ENCODE results near the gene KCNC3.

The KCNC3 gene

GRCh38 chr19:50272263-50272897 is 56.8 kb downstream of the KCNC3 start:
- Histone ChIP-seq H3K9me3 (ENCODE audit: control insufficient read depth, insufficient read depth, low read depth, low read length) (no peaks in the 10 kb centered on the region), H3K36me3 (ENCODE audit: control insufficient read depth in 2 of 2, insufficient read depth in 1 of 2, low read length in 2 of 2) (peaks cover 0 to 6% of the 10 kb centered on the region in 2 experiments; a peak in 2 of 3 replicates), H3K4me3 (ENCODE audit: low read depth, low read length) (no peak overlapping the region), H3K4me1 (ENCODE audit: control insufficient read depth, insufficient read depth, low read length) (no peaks in the 10 kb centered on the region), H3K27ac (ENCODE audit: extremely low read depth, low read depth, low read length) (no peak overlapping the region)
- ChIA-PET CTCF (interaction anchor here (0.9 to 1.3 kb wide), 3 partner anchors 9 to 106 kb away, joined by 3 to 6 read pairs (median 3); no protein-coding TSS in a partner anchor), POLR2A (interaction anchor here (0.6 to 1.8 kb wide), 2 partner anchors 57 to 63 kb away, joined by 4 to 6 read pairs; partner anchors contain the start of gene KCNC3)
- no peak for TF ChIP-seq ZNF426 (tag by site-specific recombination; IDR thresholded peaks at IDR 0.05)
- TF ChIP-seq ZFHX2 (tag by site-specific recombination; conservative IDR thresholded peaks at IDR 0.05) = peak; percentile 92
- peak; percentile 98 for TF ChIP-seq ZNF157 (tag by site-specific recombination; IDR thresholded peaks at IDR 0.05)
- TF ChIP-seq EGR2 (tag by site-specific recombination; IDR thresholded peaks at IDR 0.05; ENCODE audit: low read depth) = peak; percentile 98

- H3K4me3 ChIP-seq (ENCODE audit: low read depth, low read length) = no peak overlapping the region
- no peaks in the 10 kb centered on the region for H3K4me1 ChIP-seq (ENCODE audit: control insufficient read depth, insufficient read depth, low read length)
- no peak overlapping the region for H3K27ac ChIP-seq (ENCODE audit: extremely low read depth, low read depth, low read length)
- CTCF ChIA-PET = interaction anchor here (0.6 to 1.1 kb wide), 2 partner anchors 11 to 31 kb away, joined by 3 to 8 read pairs; no protein-coding TSS in a partner anchor
- TF ChIP-seq ZNF211 (tag by site-specific recombination; IDR thresholded peaks at IDR 0.05; ENCODE audit: low read depth) (no peak), SCRT2 (tag by site-specific recombination; IDR thresholded peaks at IDR 0.05) (peak; percentile 41; the same call in 1 of the 2 replicates), ZBTB20 (tag by site-specific recombination; IDR thresholded peaks at IDR 0.05) (no peak)
- no peaks in the 10 kb centered on the region for H3K9me3 ChIP-seq (ENCODE audit: control insufficient read depth, insufficient read depth, low read depth, low read length)
- POLR2A ChIA-PET = no interaction called here
- peaks cover 0 to 6% of the 10 kb centered on the region in 2 experiments; a peak in 2 of 3 replicates for H3K36me3 ChIP-seq (ENCODE audit: control insufficient read depth in 2 of 2, insufficient read depth in 1 of 2, low read length in 2 of 2)
Observed at GRCh38 chr19:50269653-50270052, 59.5 kb downstream of the KCNC3 start.

GRCh38 chr19:50268501-50268900 is 60.7 kb downstream of the KCNC3 start:
- Histone ChIP-seq H3K4me3 (ENCODE audit: low read depth, low read length) (no peak overlapping the region), H3K27ac (ENCODE audit: extremely low read depth, low read depth, low read length) (no peak overlapping the region), H3K9me3 (ENCODE audit: control insufficient read depth, insufficient read depth, low read depth, low read length) (no peaks in the 10 kb centered on the region), H3K4me1 (ENCODE audit: control insufficient read depth, insufficient read depth, low read length) (no peaks in the 10 kb centered on the region), H3K36me3 (ENCODE audit: control insufficient read depth in 2 of 2, insufficient read depth in 1 of 2, low read length in 2 of 2) (peaks cover 0 to 6% of the 10 kb centered on the region in 2 experiments; a peak in 2 of 3 replicates)
- POLR2A ChIA-PET = no interaction called here
- CTCF ChIA-PET = interaction anchor here (0.6 to 1.1 kb wide), 4 partner anchors 10 to 269 kb away, joined by 3 to 8 read pairs (median 4); no protein-coding TSS in a partner anchor
- TF ChIP-seq ZNF391 (tag by site-specific recombination; IDR thresholded peaks at IDR 0.05; ENCODE audit: borderline replicate concordance, low read depth) (no peak), ZNF280D (tag by site-specific recombination; IDR thresholded peaks at IDR 0.05) (0 out of 2 replicates have a peak, but pooled peaks have one; percentile 39)

- POLR2A ChIA-PET = no interaction called here
- Histone ChIP-seq H3K4me3 (ENCODE audit: low read depth, low read length) (no peak overlapping the region), H3K36me3 (ENCODE audit: control insufficient read depth in 2 of 2, insufficient read depth in 1 of 2, low read length in 2 of 2) (peaks cover 0 to 6% of the 10 kb centered on the region in 2 experiments; a peak in 2 of 3 replicates), H3K4me1 (ENCODE audit: control insufficient read depth, insufficient read depth, low read length) (no peaks in the 10 kb centered on the region), H3K27ac (ENCODE audit: extremely low read depth, low read depth, low read length) (no peak overlapping the region), H3K9me3 (ENCODE audit: control insufficient read depth, insufficient read depth, low read depth, low read length) (no peaks in the 10 kb centered on the region)
- CTCF ChIA-PET = interaction anchor here (0.6 to 0.7 kb wide), 2 partner anchors 86 to 120 kb away, joined by 3 read pairs; no protein-coding TSS in a partner anchor
- TF ChIP-seq ZFHX2 (tag by site-specific recombination; conservative IDR thresholded peaks at IDR 0.05) (peak; percentile 93), EGR2 (tag by site-specific recombination; IDR thresholded peaks at IDR 0.05; ENCODE audit: low read depth) (peak; percentile 94), ZNF571 (tag by site-specific recombination; IDR thresholded peaks at IDR 0.05) (no peak)
Observed at GRCh38 chr19:50268041-50268440, 61.1 kb downstream of the KCNC3 start.

All from HEK293 (cell line).